Kidney epithelial cell (primary cell): ENCODE data around the gene TMEM181. TPM values are rescaled to one million over a fixed set of nuclear protein-coding genes. Genes with fewer than 3 reads are reported as not detected.
"Not testable (repeated sequence)": the region's sequence is repeated elsewhere in the genome, so short reads cannot be mapped to it uniquely, and the experiment has no call there.

Experiments used
- DNase-seq: peaks from one replicate; pipeline ENCODE4 v3.0.0-alpha.2; 2010; ENCODE audit warnings: low read depth
- H3K27me3 ChIP-seq: 2 replicates; pipeline ENCODE4 v1.6.0; 2011; ENCODE audit warnings: low read length; ENCODE audit not compliant: control insufficient read depth, insufficient read depth
- H3K36me3 ChIP-seq: 2 replicates; pipeline ENCODE4 v1.5.1; 2011; ENCODE audit warnings: low read length; ENCODE audit not compliant: control insufficient read depth, insufficient read depth
- H3K4me3 ChIP-seq: 2 replicates; pipeline ENCODE4 v1.5.1; 2011; ENCODE audit warnings: low read depth, mild to moderate bottlenecking, control low read depth, low read length
- CTCF ChIP-seq: IDR thresholded peaks from 2 replicates; pipeline ENCODE4 v1.5.1; 2011; ENCODE audit warnings: mild to moderate bottlenecking, moderate library complexity, low read length, control low read depth, inconsistent platforms; ENCODE audit not compliant: insufficient read depth, poor library complexity, severe bottlenecking
- total RNA-seq: library from RNA; depleted of rRNA; stranded (reverse); fragments of >200 nt; gene quantifications from 2 replicates; pipeline ENCODE4 v1.2.3, GENCODE V29; 2015

Gene TMEM181
- total RNA-seq, 1 donor from 2014 or later, result 22.1 TPM

DNA sequence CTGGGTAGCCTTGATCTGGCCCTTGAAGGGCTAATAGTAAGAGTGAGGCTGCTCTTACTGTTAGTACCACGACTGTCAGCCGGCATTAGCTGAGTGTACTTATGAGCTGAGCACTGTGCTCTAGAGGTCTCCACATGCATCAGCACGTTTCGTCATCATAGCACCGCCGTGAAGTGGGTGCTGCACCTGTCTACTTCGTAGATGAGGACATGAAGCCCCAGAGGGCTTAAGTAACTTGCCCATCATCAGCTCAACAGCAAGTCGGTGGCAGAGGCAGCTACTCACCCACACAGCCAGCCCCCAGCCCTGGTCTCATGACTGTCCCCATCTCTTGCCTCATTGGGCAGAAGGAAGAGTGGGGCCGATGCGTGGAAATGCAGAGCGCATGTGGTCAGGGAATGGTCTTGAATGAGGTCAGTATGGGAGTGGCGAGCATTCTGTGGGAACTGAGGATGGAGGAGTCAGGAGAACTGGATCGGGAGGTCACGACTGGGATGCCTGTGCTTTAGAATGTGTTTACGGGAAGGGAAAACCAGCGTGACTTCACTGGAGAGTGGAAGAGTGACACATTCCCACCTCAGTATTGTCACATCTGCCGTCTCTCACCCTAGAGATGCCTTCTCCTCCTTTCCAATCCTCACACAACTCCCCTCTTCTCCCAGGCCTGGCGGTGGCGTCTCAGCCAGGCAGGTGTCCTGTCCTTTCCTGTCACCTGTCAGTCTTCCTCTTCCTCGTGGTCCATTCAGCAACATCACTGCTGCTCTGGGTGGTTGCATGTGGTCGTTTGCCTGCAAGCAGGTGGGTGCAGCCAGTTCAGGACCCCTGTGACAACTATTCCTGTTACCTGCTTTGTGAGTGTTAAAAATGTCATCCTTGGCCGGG is 95.9 kb downstream of the TMEM181 start:
- no peak for TF ChIP-seq CTCF
- Histone ChIP-seq H3K36me3 (no peaks in the 10 kb centered on the region), H3K27me3 (no peaks in the 10 kb centered on the region), H3K4me3 (no peak overlapping the region)
- no peak for DNase-seq

DNA sequence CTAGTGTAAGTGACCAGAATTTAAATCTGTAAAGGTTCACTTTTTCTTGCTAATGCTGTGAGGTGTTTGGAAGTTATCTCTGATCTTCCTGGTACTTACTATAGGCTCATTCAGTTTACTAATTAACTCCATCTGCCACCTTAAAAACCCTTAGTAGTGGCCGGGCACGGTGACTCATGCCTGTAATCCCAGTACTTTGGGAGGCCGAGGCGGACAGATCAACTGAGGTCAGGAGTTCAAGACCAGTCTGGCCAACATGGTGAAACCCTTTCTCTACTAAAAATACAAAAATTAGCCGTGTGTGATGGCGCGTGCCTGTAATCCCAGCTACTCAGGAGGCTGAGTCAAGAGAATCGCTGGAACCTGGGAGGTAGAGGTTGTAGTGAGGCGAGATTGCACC is 97.1 kb downstream of the TMEM181 start:
- H3K4me3 ChIP-seq, H3K27me3 ChIP-seq, DNase-seq, H3K36me3 ChIP-seq: not testable (repeated sequence)

DNA sequence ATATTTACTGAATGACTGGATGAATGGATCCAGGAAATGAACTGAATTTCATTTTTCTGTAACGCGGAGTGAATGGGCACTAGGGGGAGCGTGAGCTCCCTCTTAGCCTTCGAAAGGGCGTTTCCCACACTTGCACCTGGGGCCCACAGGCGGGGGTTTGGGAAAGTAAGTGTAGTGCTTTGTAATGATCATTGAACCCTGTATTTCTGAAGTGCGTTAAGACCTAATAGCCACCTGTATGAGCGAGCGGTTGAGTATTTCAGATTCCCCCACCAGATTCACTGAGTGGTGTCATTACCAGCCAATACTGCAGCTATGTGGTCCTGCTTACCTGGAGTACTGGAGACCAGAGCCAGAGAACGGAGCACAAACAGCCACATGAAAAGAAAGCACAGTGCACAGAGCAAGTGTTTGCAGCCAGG is 100.5 kb downstream of the TMEM181 start:
- H3K4me3 ChIP-seq, result no peak overlapping the region
- peak; percentile 61 for TF ChIP-seq CTCF
- H3K27me3 ChIP-seq, result no peaks in the 10 kb centered on the region
- DNase-seq, result no peak
- no peaks in the 10 kb centered on the region for H3K36me3 ChIP-seq

DNA sequence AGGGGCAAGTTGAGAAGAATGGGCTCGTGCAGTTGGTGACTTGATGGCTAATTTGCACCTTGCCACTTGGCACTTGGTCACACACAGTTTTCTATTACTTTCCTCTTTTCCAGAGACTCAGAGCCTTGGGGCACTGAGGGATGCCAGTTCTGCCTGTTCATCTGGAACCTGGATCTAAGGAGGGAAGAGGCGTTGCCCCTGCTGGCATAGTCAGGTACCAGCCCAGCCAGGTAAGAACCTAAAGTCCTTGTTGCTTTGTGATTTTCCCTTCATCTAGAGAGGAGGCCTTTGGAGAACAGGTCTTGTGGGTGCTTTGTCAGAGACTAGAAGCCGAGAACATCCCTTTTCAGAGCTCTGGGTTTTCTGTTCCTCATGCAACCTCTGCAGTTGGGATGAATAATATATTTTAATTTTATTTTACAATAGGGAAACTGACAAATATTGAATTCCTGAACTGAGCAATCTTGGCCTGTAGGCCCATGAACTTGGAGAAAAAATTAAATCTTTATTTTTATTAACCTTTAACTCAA is 101.3 kb downstream of the TMEM181 start:
- TF ChIP-seq CTCF, result no peak
- H3K36me3 ChIP-seq, result no peaks in the 10 kb centered on the region
- no peak for DNase-seq
- H3K27me3 ChIP-seq, result no peaks in the 10 kb centered on the region
- no peak overlapping the region for H3K4me3 ChIP-seq

- Histone ChIP-seq H3K27me3 (no peaks in the 10 kb centered on the region), H3K36me3 (no peaks in the 10 kb centered on the region), H3K4me3 (no peak overlapping the region)
- TF ChIP-seq CTCF, result no peak
- no peak for DNase-seq
These were observed 102.7 kb downstream of the TMEM181 start for GRCh38 chr6:158662607-158662953.

DNA sequence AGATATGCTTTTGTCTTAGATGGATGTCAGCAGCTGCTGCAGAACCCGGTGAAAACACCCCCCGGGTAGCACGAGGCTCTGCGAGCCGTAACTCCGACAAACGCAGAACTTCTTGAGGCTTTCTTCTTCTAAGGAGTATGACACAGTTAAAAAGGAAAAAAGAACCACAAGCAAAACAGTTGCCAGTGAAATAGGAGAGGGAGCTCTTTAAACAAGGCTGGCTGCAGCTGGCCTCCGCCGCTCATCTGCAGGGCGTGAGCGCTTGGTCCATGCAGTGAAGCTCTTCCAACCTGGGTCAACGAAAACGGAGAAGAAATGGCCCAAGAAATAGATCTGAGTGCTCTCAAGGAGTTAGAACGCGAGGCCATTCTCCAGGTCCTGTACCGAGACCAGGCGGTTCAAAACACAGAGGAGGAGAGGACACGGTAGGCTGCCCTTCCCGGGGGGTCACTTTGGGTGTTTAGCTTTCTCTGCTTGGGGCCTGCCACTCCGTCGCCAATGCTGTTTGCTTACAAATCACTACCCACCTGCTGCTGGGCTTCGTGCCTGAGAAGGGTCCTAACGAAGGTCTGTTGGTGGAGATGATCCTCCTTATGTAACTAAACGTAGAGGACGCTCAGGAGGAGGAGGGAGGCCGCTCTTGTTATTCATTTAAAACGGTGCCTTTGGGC is 103.2 kb downstream of the TMEM181 start:
- no peak for DNase-seq
- H3K36me3 ChIP-seq, result no peaks in the 10 kb centered on the region
- no peak overlapping the region for H3K4me3 ChIP-seq
- TF ChIP-seq CTCF, result no peak
- no peaks in the 10 kb centered on the region for H3K27me3 ChIP-seq
